Peyer's patch (tissue), 4 donors: Measurements from ENCODE around the gene DLGAP1.

ENCODE experiments used
- POLR2A ChIP-seq, 2 donors: fragments of 450-650 bp; IDR thresholded peaks; one replicate each; pipeline ENCODE4 v1.5.1; 2017; ENCODE audit warnings: antibody characterized with exemption in 2 of 2, mild to moderate bottlenecking in 2 of 2, moderate library complexity in 2 of 2
- TF ChIP-seq, protein P1 (sequence below), 6 experiments: fragments of 450-650 bp in 4 of 6; fragments of 200-600 bp in 2 of 6; sonication (generic) in 1 of 6; IDR thresholded peaks; one replicate each; pipeline ENCODE4 v1.5.1; 2017 to 2019; ENCODE audit warnings: antibody characterized with exemption in 6 of 6, mild to moderate bottlenecking in 3 of 6, moderate library complexity in 1 of 6

DNA sequence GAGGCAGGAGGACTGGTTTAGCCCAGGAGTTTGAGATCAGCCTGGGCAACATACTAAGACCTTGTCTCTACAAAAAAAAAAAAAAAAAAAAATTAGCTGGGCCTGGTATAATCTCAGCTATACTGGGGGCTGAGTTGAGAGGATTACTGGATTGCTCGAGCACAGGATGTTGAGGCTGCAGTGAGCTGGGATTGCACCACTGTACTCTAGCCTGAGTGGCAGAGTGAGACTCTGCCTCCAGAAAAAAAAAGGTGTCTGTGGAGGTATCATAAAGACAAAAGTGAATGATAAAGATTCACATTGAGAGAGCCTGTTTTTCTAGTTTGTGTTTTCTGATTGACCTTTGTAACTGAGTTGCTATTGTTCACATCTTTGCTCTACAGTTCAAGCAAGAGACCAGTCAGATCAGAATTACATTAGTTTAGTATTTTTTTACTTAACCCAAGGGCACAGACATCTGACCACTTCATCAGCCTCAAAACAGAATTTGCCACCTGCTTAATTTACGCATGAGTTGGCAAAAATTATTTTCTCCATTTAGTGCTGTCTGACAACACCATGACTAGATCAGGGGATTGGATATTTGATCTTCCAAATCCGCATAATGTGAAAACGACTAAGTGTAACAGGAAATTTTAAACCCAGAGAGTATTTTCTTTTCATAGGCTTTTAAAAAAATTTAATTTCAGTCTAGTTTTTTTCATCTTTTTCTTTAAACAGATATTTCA is 734.1 kb downstream of the DLGAP1 start:
- TF ChIP-seq, protein P1, sequence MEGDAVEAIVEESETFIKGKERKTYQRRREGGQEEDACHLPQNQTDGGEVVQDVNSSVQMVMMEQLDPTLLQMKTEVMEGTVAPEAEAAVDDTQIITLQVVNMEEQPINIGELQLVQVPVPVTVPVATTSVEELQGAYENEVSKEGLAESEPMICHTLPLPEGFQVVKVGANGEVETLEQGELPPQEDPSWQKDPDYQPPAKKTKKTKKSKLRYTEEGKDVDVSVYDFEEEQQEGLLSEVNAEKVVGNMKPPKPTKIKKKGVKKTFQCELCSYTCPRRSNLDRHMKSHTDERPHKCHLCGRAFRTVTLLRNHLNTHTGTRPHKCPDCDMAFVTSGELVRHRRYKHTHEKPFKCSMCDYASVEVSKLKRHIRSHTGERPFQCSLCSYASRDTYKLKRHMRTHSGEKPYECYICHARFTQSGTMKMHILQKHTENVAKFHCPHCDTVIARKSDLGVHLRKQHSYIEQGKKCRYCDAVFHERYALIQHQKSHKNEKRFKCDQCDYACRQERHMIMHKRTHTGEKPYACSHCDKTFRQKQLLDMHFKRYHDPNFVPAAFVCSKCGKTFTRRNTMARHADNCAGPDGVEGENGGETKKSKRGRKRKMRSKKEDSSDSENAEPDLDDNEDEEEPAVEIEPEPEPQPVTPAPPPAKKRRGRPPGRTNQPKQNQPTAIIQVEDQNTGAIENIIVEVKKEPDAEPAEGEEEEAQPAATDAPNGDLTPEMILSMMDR (IDR thresholded peaks at IDR 0.05) = no peak
- no peak for TF ChIP-seq POLR2A (IDR thresholded peaks at IDR 0.05)
